K562 (cell line): ENCODE data around the gene DNAJB12. TPM values are rescaled to one million over a fixed set of nuclear protein-coding genes. Genes with fewer than 3 reads are reported as not detected.
"Not testable (repeated sequence)": the region's sequence is repeated elsewhere in the genome, so short reads cannot be mapped to it uniquely, and the experiment has no call there.

Experiments used
- ATAC-seq: fragments of 200-7000 bp; cut with Tn5 transposase; 3 replicates; pipeline ENCODE4 v1.9.1; 2020; ENCODE audit warnings: moderate library complexity
- BruUV-seq: library from RNA; stranded (reverse); fragments of 400-500 nt; replicated peaks from 2 replicates; lab custom pipeline; 2021; lab: Mats Ljungman, UMichigan
- CTCF ChIA-PET: fragments of 300-600 bp; formaldehyde crosslinking; extraction: SDS; loops from one replicate; lab custom pipeline; 2021; ENCODE audit warnings: low intra/inter-chr PET ratio; lab: Yijun Ruan, JAX
- POLR2A ChIA-PET: fragments of 300-600, 350-650 bp; sonication (Branson Sonifier 250); formaldehyde crosslinking; extraction: SDS; loops from one replicate; lab custom pipeline; 2021; ENCODE audit warnings: antibody characterized with exemption, inconsistent platforms; lab: Yijun Ruan, JAX
- DNase-seq, 4 experiments: peaks; one replicate each; pipeline versions ENCODE4 v3.0.0 to v3.0.0-alpha.2; 2011 to 2018; ENCODE audit warnings: low spot score in 3 of 4, mixed read lengths in 3 of 4; ENCODE audit errors: extremely low read depth in 1 of 4
- FAIRE-seq: peaks from 2 replicates; lab custom pipeline; 2011; peaks lifted over from hg19 to GRCh38; lab: Jason Lieb, UNC
- H2AFZ ChIP-seq: 2 replicates; pipeline ENCODE4 v1.6.0; 2011; ENCODE audit warnings: low read depth, low read length, control low read depth, inconsistent platforms
- H3K27ac ChIP-seq: fragments of 200-600 bp; 3 replicates; pipeline ENCODE4 v1.8.0; 2011; ENCODE audit warnings: low read depth, mild to moderate bottlenecking, control low read depth, inconsistent platforms, low read length, moderate library complexity, mixed read lengths; ENCODE audit errors: extremely low read depth
- H3K27me3 ChIP-seq, 2 experiments: fragments of 300-600 bp in 1 of 2; 2 replicates in 1 of 2; 3 replicates in 1 of 2; pipeline versions ENCODE4 v1.6.0 to v1.8.0; 2011; ENCODE audit warnings: inconsistent platforms in 2 of 2, low read length in 2 of 2, mild to moderate bottlenecking in 1 of 2, mixed read lengths in 1 of 2, moderate library complexity in 1 of 2; ENCODE audit not compliant: control insufficient read depth in 2 of 2, insufficient read depth in 2 of 2
- H3K36me3 ChIP-seq: fragments of 300-600 bp; 3 replicates; pipeline ENCODE4 v1.8.0; 2011; ENCODE audit warnings: mild to moderate bottlenecking, low read length, inconsistent platforms; ENCODE audit not compliant: control insufficient read depth, insufficient read depth
- H3K4me1 ChIP-seq, 2 experiments: fragments of 200-600 bp in 1 of 2; replicated peaks in 1 of 2; 2 replicates in 1 of 2; 3 replicates in 1 of 2; pipeline versions ENCODE4 v1.5.1 to v1.8.0; 2011; ENCODE audit warnings: inconsistent platforms in 2 of 2, low read length in 2 of 2, mild to moderate bottlenecking in 1 of 2, mixed read lengths in 1 of 2, moderate library complexity in 1 of 2; ENCODE audit not compliant: control insufficient read depth in 2 of 2, insufficient read depth in 2 of 2
- H3K4me2 ChIP-seq: 2 replicates; pipeline ENCODE4 v1.6.1; 2011; ENCODE audit warnings: low read length, control low read depth, inconsistent platforms, mixed read lengths; ENCODE audit not compliant: insufficient read depth
- H3K4me3 ChIP-seq: fragments of 200-600 bp; sonication (generic), shearing (Covaris generic); 2 replicates; pipeline ENCODE4 v1.5.1; 2016; ENCODE audit warnings: control low read depth, inconsistent platforms
- H3K79me2 ChIP-seq: fragments of 200-600 bp; 3 replicates; pipeline ENCODE4 v1.8.0; 2011; ENCODE audit warnings: low read length, inconsistent platforms; ENCODE audit not compliant: control insufficient read depth, insufficient read depth
- H3K9ac ChIP-seq, 2 experiments: 2 replicates each; pipeline versions ENCODE4 v1.6.0 to v1.6.1; 2011; ENCODE audit warnings: low read depth in 2 of 2, low read length in 2 of 2, control low read depth in 1 of 2, inconsistent platforms in 1 of 2, mild to moderate bottlenecking in 1 of 2, mixed read lengths in 1 of 2; ENCODE audit not compliant: insufficient read depth in 1 of 2
- H3K9me1 ChIP-seq: one replicate; pipeline ENCODE4 v1.6.0; 2011; ENCODE audit warnings: inconsistent platforms, mild to moderate bottlenecking, low read length, moderate library complexity; ENCODE audit not compliant: control insufficient read depth, insufficient read depth
- H3K9me3 ChIP-seq: replicated peaks from 2 replicates; pipeline ENCODE4 v1.5.1; 2011; ENCODE audit warnings: low read depth, low read length, inconsistent platforms; ENCODE audit not compliant: control insufficient read depth, insufficient read depth
- H4K20me1 ChIP-seq: replicated peaks from 2 replicates; pipeline ENCODE4 v1.6.1; 2011; ENCODE audit warnings: low read length, inconsistent platforms, mixed read lengths; ENCODE audit not compliant: control insufficient read depth, insufficient read depth
- CBX3 ChIP-seq, 2 experiments: IDR thresholded peaks; 1 replicate in 1 of 2; 2 replicates in 1 of 2; pipeline ENCODE4 v1.6.1; 2012; ENCODE audit warnings: inconsistent platforms in 2 of 2, low read length in 2 of 2, borderline replicate concordance in 1 of 2, control low read depth in 1 of 2
- GATAD2A ChIP-seq: fragments of 450-650 bp; IDR thresholded peaks from 2 replicates; pipeline ENCODE4 v1.6.1; 2017
- HBP1 ChIP-seq: fragments of 450-650 bp; formaldehyde crosslinking; IDR thresholded peaks from 2 replicates; pipeline ENCODE4 v1.4.0; 2022; ENCODE audit warnings: missing genetic modification characterization
- HMG20B ChIP-seq: fragments of 250-450 bp; sonication (Bioruptor Pico); IDR thresholded peaks from 2 replicates; pipeline ENCODE4 v1.5.0; 2021; ENCODE audit warnings: mild to moderate bottlenecking
- ID3 ChIP-seq, 2 experiments: fragments of 250-450 bp in 1 of 2; fragments of 450-650 bp in 1 of 2; sonication (Bioruptor Pico) in 1 of 2; IDR thresholded peaks; 2 replicates each; pipeline versions ENCODE4 v1.6.1 to v1.8.0; 2016 to 2021; ENCODE audit warnings: mild to moderate bottlenecking in 2 of 2, moderate library complexity in 2 of 2, missing compliant biosample characterization in 1 of 2, missing genetic modification characterization in 1 of 2
- MAFG ChIP-seq: fragments of 450-650 bp; conservative IDR thresholded peaks from 2 replicates; pipeline ENCODE4 v1.6.1; 2016; ENCODE audit warnings: missing genetic modification characterization, missing compliant biosample characterization
- MLLT1 ChIP-seq, 2 experiments: fragments of 450-650 bp; IDR thresholded peaks; 2 replicates each; pipeline ENCODE4 v1.6.1; 2016
- MTA3 ChIP-seq: fragments of 450-650 bp; formaldehyde crosslinking; IDR thresholded peaks from 2 replicates; pipeline ENCODE4 v1.6.1; 2017; ENCODE audit warnings: mild to moderate bottlenecking, borderline replicate concordance
- SRSF3 ChIP-seq: fragments of 200-400 bp; formaldehyde crosslinking; IDR thresholded peaks from 2 replicates; pipeline ENCODE4 v1.6.1; 2016; ENCODE audit warnings: mild to moderate bottlenecking, low read length, moderate library complexity; ENCODE audit not compliant: insufficient read depth
- THRB ChIP-seq: fragments of 450-650 bp; formaldehyde crosslinking; conservative IDR thresholded peaks from 2 replicates; pipeline ENCODE4 v1.4.0; 2022; ENCODE audit warnings: mild to moderate bottlenecking, missing genetic modification characterization
- ZBTB26 ChIP-seq: fragments of 450-650 bp; formaldehyde crosslinking; IDR thresholded peaks from 2 replicates; pipeline ENCODE4 v1.4.0; 2022; ENCODE audit warnings: missing genetic modification characterization
- ZSCAN32 ChIP-seq: fragments of 450-650 bp; formaldehyde crosslinking; IDR thresholded peaks from 2 replicates; pipeline ENCODE4 v1.4.0; 2020; ENCODE audit warnings: mild to moderate bottlenecking, moderate library complexity
- WGBS: fragments of 100-300 bp; shearing (Covaris generic); methylation state at CpG from one replicate; pipeline ENCODE4 v1.1.6; 2016; ENCODE audit warnings: low coverage, mixed read lengths; ENCODE audit not compliant: insufficient coverage; ENCODE audit errors: missing lambda C conversion rate; 5-methylcytosine and 5-hydroxymethylcytosine counted together
- in situ Hi-C: fragments of 300-500 bp; cut with MboI; formaldehyde crosslinking; loops from 4 replicates; pipeline ENCODE4 v1.15.0; 2018; ENCODE audit warnings: inconsistent platforms, mixed read lengths
- intact Hi-C: fragments of 100-400 bp; cut with micrococcal nuclease; formaldehyde crosslinking; loops from 2 replicates; pipeline ENCODE4 v1.14.2; 2022
- polyA plus RNA-seq, 8 experiments: library from polyadenylated mRNA; depleted of rRNA in 4 of 8; stranded (reverse) in 5 of 8; unstranded in 3 of 8; fragments of >200 nt; fragmentation: Nextera tagmentation in 2 of 8; fragmentation: Illumina TruSeq in 1 of 8; extraction: Ambion mirVana in 2 of 8; extraction: Trizol in 1 of 8; gene quantifications; 2 replicates each; pipeline versions ENCODE4 v1.2.1 to v1.2.3, GENCODE V29; 2011 to 2014; ENCODE audit warnings: inconsistent platforms in 1 of 8, missing spikeins in 1 of 8
- total RNA-seq, 7 experiments: library from RNA; depleted of rRNA in 6 of 7; stranded (reverse); fragments of >200 nt in 6 of 7; fragmentation: Illumina TruSeq in 2 of 7; extraction: Trizol in 2 of 7; gene quantifications; 2 replicates each; pipeline versions ENCODE4 v1.2.1 to v1.2.3, GENCODE V29; 2011 to 2021; ENCODE audit warnings: low replicate concordance in 1 of 7

The DNAJB12 gene
- total and polyA plus RNA-seq, 9 of the 15 experiments (the other 6 are each of a cell fraction or from before 2014, with no cell fraction given), result 3.5 to 31.5 (median 20.3) TPM

- peak; percentile 93 for TF ChIP-seq MTA3
- peak in 1 of 2 experiments; percentile 90; a peak in 2 of 3 replicates for TF ChIP-seq CBX3 (IDR thresholded peaks at IDR 0.05; ENCODE audit: borderline replicate concordance in 1 of 2, low read length in 2 of 2)
- TF ChIP-seq SRSF3, result no peak
- TF ChIP-seq MLLT1 (IDR thresholded peaks at IDR 0.05), result peak; percentile 62 to 85; a peak in 3 of 4 replicates
- no peak for TF ChIP-seq ZSCAN32 (CRISPR knock-in tag)
- TF ChIP-seq MAFG (tag), result 0 out of 2 replicates have a peak, but pooled peaks have one; percentile 35
Observed at GRCh38 chr10:72308320-72308987, 46.3 kb downstream of the DNAJB12 start (continued).

- in situ Hi-C loops; H3K4me3 ChIP-seq; H3K27me3 ChIP-seq; H3K36me3 ChIP-seq; ATAC-seq; H3K9me3 ChIP-seq; H3K79me2 ChIP-seq; H4K20me1 ChIP-seq; DNase-seq; FAIRE-seq; H3K4me2 ChIP-seq; H3K9me1 ChIP-seq; CTCF ChIA-PET; BruUV-seq; TF ChIP-seq ID3 (CRISPR knock-in tag; IDR thresholded peaks at IDR 0.05): not testable (repeated sequence)
- Histone ChIP-seq H3K27ac (peak overlapping the region; percentile 87; the same call in 2 of the 3 replicates), H3K9ac (peak overlapping the region; percentile 69 to 70; a peak in 2 of 4 replicates), H2AFZ (peak overlapping the region; percentile 90), H3K4me1 (peaks cover 47 to 55% of the 10 kb centered on the region in 2 experiments)
- POLR2A ChIA-PET, result interaction anchor here (1.3 to 10.0 kb wide), 6 partner anchors 10 to 33 kb away, joined by 4 to 199 read pairs (median 24); partner anchors contain the start of gene DDIT4
- 82% methylated on average over 7 of the region's 7 CpGs for WGBS
- intact Hi-C loops, result loop anchor here (1.0 kb wide), 1 partner anchor 13 kb away; no protein-coding TSS in a partner anchor
- TF ChIP-seq HBP1 (CRISPR knock-in tag) (peak; percentile 50; the same call in 1 of the 2 replicates), THRB (0 out of 2 replicates have a peak, but pooled peaks have one; percentile 15), HMG20B (CRISPR knock-in tag) (0 out of 2 replicates have a peak, but pooled peaks have one; percentile 10), ID3 (tag; IDR thresholded peaks at IDR 0.05) (peak; percentile 28; the same call in 1 of the 2 replicates), ZBTB26 (CRISPR knock-in tag) (peak; percentile 58; the same call in 1 of the 2 replicates), GATAD2A (0 out of 2 replicates have a peak, but pooled peaks have one; percentile 26)
Observed at GRCh38 chr10:72307711-72308110, 47.0 kb downstream of the DNAJB12 start.
